HG03060 (cell line): ENCODE measurements around the gene ATP6V0A1.
"Not testable (repeated sequence)": the region's sequence is repeated elsewhere in the genome, so short reads cannot be mapped to it uniquely, and the experiment has no call there.

Experiments used
- ATAC-seq: cut with Tn5 transposase; IDR thresholded peaks from one replicate; pipeline ENCODE4 v1.9.1; 2021; ENCODE audit warnings: low read depth, moderate number of reproducible peaks; ENCODE audit not compliant: unreplicated experiment

The ATP6V0A1 gene

DNA sequence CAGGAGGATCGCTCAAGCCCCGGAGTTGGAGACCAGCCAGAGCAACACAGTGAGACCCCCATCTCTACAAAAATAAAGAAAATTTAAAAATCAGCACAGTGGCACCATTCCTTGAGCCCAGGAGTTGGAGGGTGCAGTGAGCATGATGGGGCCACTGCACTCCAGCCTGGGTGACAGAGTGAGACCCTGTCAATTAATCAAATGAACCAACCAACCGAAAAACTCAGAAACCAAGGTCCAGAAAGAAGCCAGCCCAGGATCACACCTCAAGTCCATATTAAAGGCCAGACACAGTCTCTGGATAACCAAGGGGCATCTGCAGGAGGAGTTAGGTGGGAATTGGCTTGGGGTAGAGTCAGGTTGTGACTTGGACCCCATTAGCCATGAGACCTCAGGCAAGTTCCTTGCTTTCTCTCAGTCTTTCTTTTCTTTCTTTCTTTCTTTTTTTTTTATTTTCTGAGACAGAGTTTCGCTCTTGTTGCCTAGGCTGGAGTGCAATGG lies 96.5 kb downstream of the ATP6V0A1 start:
- ATAC-seq: no peak

DNA sequence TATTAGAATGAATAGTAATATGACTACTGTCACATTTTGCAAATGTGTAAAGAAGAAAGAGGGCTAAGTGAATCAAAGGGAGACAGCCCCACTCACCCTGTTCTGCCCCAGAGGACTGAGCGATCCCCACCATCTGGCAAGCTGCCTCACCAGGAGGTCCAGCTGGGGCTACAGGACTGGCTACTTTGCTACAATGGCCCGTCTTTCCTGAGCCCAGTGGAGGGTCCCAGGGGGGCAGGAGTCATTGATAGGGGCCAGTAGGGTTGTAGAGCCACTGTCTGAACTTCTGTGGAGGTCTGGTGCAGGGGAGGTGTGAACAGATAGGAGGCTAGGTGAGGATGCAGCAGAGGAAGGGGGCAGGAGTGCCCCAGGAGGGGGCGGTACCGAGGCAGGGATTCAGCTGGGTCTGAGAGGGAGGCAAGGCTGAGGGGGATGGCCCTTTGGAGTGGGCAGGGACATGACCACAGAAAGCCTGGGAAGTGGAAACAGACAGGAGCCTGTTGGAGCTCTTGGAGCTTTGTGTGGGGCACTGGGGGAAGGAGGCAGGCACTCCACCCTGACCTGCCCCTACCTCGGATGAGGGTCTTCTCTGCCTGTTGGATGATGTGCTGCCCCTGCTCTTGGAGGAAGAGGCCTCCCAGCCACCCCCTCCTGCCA lies 97.4 kb downstream of the ATP6V0A1 start:
- ATAC-seq: not testable (repeated sequence)

DNA sequence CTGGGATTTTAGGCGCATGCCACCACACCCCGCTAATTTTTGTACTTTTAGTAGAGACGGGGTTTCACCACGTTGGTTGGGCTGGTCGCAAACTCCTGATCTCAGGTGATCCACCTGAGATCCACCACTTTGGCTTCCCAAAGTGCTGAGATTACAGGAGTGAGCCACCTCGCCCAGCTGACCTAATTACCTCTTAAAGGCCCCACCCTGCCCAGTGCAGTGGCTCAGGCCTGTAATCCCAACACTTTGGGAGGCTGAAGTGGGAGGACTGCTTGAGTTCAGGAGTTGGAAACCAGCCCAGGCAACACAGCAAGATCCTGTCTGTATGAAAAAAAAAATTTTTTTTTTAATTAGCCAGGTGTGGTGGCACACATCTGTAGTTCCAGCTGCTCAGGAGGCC lies 100.4 kb downstream of the ATP6V0A1 start:
- ATAC-seq: no peak

DNA sequence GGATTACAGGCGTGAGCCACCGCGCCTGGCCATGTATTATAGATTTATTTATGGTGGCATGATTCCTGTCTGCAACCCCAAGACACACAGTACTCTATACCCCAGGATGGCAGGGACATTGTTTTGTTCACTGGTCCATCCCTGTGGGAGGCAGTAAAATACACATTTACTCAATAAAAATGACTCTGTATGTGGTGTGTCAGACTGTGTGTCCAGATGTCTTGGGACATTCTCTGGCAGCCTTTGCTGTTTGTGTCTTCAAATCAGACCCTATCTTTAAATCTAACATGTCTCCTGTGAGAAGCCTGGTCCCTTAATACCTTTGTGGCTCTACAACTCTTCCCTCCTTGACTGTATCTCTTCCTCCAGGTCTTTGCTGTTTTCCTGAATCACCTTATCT lies 101.6 kb downstream of the ATP6V0A1 start:
- ATAC-seq: no peak

DNA sequence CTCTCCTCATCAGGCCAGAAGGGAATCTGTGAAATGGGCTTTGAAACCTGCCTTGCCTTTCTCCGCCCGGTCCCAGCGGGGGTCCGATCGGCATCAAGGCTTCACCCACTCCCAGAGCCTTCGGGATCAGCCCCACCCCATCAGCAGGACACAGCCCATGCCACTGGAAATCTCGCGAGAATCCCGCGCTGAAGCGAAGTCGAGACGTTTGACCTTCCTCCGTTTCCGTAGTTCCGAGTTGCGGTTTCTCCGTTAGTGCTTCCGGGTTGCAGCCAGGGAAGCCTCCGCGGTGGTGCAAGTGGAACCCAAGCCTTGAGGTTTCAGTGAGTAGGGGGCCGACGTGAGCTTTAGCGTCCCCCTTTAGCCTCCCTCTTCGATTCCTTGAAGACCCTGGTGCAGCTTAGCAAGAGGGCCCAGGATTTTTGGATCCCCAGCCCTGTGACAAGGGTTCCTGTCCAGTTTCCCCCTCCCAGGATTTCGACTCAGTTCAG lies 103.3 kb downstream of the ATP6V0A1 start, which contains the start of gene COASY:
COASY (plus strand) TSS at position 252 of the 491 bp plus-strand sequence. CDS start 475 bp downstream, outside the sequence.
- no peak for ATAC-seq

DNA sequence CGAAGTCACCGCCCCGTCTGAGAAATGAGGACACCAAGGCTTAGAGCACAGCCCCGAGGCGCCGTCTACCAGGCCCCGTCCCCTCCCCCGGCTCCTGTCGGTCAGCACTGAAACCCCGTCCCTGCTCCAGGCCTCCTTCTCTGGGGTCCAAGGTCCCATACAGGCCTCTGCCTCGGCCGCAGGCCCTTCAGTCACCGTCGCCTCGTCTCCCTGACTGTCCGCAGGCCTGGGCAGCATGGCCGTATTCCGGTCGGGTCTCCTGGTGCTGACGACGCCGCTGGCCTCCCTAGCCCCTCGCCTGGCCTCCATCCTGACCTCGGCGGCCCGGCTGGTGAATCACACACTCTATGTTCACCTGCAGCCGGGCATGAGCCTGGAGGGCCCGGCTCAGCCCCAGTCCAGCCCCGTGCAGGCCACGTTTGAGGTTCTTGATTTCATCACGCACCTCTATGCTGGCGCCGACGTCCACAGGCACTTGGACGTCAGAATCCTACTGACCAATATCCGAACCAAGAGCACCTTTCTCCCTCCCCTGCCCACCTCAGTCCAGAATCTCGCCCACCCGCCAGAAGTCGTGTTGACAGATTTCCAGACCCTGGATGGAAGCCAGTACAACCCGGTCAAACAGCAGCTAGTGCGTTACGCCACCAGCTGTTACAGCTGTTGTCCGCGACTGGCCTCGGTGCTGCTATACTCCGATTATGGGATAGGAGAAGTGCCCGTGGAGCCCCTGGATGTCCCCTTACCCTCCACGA lies 103.9 kb downstream of the ATP6V0A1 start:
- no peak for ATAC-seq

DNA sequence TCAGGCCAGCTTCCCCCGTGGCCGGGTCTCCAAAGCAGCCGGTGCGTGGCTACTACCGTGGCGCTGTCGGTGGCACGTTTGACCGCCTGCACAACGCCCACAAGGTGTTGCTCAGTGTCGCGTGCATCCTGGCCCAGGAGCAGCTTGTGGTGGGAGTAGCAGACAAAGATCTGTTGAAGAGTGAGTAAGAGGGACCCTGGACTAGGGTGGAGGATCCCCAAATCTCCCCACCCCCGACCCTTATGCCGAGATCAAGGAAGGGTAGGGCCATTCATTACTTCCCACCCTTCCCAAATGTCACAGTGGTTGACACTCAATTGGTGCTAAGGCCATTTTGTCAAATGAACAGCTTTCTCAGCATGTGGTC lies 104.4 kb downstream of the ATP6V0A1 start:
- ATAC-seq: no peak

DNA sequence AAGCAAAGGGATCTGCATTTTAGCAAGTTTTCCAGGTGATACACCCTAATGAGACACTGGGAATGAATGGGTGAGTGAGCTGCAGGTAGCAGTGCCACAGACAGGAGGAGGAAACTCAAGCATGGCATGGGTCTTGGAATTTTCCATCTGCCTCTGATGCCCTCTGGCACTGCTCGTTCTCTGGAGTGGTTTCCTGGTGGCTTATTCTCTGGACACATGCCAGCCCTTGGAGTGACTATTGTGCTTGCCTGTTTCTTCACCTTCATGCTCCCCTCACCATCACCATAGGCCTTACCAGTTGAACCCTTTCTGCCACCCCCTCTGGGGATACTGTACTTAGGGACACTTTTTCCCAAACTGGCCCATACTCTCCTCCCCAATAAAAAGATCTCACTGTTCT lies 104.9 kb downstream of the ATP6V0A1 start:
- ATAC-seq: no peak

DNA sequence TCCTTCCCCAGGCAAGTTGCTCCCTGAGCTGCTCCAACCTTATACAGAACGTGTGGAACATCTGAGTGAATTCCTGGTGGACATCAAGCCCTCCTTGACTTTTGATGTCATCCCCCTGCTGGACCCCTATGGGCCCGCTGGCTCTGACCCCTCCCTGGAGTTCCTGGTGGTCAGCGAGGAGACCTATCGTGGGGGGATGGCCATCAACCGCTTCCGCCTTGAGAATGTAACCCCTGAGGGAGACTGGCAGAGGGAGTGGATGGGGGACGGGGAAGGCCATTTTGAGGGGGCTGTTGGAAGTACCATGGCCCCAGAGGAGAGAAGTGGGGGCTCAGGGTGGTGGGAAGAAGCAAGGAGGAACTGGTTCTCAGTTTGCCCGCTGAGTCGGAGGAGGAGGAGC lies 105.3 kb downstream of the ATP6V0A1 start:
- ATAC-seq: no peak

DNA sequence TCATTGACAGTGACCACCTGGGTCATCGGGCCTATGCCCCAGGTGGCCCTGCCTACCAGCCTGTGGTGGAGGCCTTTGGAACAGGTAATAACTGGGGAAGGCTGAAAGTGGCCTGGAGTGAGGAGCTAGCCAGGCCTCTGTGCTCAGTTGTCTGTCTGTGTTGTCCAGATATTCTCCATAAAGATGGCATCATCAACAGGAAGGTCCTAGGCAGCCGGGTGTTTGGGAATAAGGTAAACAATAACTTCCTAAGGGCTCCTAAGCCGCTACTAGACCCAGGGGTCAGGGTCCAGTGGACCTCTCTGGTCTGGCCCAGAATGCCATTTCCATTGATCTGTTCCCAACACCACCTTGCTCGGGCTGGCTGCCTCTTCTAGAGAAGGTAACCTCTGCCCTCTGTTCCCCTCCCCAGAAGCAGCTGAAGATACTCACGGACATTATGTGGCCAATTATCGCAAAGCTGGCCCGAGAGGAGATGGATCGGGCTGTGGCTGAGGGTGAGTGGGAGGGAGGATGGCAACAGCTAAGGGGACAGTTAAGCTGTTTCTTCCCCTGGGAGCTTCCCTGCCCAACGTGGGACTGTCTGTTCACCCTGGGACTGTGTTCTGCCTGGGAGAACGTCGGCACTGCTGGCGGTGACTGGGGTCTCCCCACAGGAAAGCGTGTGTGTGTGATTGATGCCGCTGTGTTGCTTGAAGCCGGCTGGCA lies 106.3 kb downstream of the ATP6V0A1 start:
- ATAC-seq: no peak

DNA sequence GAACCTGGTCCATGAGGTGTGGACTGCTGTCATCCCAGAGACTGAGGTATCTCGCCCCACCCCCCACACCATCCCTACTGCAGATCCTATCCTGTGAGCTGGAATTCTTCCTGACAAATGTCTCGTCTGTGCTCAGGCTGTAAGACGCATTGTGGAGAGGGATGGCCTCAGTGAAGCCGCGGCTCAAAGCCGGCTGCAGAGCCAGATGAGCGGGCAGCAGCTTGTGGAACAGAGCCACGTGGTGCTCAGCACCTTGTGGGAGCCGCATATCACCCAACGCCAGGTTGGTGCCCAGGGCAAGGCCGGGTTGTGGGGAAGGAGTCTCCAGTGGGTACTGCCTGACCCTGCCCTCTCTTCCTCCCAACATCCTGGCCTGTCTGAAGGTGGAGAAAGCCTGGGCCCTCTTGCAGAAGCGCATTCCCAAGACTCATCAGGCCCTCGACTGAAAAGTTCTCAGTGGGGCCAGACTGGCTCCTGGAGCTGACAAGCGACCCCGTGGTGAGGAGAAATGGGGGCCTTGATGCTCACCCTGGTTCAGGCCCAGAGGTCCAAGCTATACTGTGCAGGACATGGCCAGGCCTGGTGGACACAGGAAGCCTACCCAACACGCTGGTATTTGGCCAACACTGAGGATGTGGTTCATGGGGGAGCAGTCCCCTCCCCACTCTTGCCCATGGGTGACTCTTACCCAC lies 107.0 kb downstream of the ATP6V0A1 start:
- ATAC-seq: no peak

DNA sequence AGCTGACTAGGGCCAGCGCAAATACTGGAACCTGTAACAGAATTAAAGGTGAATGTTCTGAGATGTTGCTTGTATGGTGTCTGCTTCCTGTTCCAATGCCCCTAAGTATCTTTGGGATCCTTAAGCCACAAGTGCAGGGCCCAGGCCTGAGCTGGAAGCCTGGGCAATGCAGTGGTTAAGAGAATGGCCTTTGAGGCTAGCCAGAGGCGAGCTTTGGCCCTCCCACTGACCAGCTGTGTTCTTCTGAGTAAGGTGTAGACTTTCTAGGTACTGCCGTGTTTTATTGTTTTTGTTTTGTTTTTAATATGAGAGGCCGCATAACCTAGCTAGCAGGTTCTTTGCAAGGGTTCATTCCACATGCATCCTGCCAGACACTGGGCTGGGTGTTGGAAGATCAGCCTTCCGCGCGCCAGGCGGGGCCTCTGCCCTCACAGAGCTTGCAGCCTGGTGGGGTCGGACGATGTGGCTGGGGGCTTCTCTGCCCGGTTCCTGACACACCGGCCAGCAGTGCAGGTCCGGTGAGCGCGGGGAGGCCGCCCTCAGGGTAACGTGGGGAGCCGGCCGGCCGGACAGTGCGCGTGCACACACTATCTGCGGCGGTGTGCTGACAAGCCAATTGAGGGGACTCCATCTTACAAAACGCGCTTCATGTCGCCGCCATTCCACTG lies 107.7 kb downstream of the ATP6V0A1 start:
- no peak for ATAC-seq

DNA sequence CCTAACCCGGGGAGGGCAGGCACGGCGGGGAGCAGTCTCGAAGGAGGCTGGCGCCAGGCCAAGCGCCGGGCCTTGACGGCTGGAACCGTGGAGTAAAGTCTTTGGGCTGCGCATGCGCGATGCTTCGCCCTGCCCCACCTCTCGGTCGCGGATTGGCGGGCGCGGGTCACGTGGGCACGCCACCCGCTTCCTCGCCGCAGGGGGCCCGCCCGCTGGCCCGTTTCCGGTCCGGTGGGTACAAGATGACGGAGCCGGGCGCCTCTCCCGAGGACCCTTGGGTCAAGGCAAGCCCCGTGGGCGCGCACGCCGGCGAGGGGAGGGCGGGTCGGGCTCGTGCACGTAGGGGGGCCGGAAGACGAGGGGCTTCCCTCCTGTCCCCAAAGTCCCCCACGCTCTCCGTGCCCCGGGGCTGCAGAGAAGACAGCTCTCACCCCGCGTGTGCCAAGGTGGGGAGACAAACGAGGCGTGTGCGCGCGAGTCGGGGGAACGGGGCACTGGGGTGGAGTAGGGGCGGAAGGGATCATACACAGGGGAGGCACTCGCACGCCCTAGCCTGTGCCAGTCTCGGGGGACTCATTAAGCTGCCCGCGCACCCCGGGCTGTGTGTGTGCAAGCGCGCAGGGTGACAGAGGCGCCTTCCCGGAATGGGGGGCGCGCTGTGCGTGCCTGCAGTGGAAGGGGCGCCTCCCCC lies 108.3 kb downstream of the ATP6V0A1 start, which contains the start of gene MLX:
MLX (plus strand) TSS at position 218 of the 691 bp plus-strand sequence; CDS start at position 243, 25 bp downstream.
- ATAC-seq: no peak

DNA sequence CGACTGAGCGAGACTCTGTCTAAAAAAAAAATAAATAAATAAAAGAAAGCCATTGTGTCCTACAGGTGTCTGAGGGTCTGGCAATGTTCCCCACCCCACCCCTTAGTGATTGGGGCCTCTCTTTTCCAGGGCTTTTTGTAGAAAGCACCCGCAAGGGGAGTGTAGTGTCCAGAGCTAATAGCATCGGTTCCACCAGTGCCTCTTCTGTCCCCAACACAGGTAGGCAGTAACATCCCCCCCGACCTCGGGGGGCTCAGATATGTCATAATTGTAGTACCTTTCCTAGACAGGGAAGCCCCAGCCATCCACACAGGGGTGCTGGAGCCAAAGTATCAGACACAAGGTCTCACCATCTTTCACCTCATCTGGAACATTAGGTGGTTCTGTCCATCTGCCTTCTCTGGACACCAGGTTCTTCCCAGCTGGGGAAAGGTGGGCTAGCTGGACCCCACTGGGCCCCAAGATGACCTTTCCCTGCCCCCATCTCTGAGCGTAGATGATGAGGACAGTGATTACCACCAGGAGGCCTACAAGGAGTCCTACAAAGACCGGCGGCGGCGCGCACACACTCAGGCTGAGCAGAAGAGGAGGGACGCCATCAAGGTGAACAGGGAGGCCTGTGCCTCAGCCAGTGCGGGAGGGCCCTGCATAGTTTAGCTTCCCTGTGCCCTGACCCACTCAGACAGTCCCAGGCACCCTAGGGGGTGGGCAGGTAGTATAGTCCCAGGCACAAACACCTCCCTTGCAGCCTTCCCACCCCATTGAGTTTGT lies 109.8 kb downstream of the ATP6V0A1 start:
- no peak for ATAC-seq

DNA sequence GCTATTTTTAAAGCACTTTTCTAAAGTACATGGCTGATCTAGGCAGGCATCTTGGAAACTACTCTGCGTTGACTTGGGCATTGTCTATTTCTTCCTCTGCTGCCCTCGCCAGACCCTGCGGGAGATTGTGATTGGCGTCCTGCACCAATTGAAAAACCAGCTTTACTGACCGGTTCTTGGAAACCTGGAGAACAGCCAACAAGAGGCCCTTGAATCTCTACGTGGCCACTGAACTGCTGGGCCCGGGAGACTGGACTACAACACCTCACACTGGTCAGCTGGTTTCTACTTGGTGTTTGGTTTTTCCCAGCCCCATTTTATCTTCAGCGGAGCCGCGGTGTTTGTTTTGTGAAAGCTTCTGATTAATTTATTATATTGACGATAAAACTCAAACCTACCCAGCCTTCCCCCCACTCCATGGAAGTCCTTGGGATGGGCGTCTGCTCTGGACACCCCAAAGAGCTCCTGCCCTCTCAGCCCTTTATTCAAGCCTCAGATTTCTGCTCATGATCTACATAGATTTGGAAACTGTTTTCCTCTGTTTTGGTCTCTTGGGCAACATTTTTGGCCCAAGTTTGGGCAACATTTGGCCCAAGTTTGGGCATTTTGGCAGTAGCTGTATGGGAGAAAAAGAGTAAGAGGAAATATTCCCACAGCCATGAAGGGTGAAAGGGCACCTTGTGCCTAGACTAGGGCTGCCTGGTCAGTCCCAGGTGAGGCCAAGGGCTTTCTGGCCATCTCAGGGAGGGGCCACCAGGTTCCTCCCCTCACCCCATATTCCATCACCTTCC lies 113.0 kb downstream of the ATP6V0A1 start:
- no peak for ATAC-seq
